HEK293 (cell line): ENCODE results near the gene TSKU.

Source experiments
- CTCF ChIA-PET: fragments of 350-600 bp; formaldehyde crosslinking; extraction: SDS; loops from one replicate; lab custom pipeline; 2021; ENCODE audit warnings: antibody characterized with exemption; lab: Yijun Ruan, JAX
- POLR2A ChIA-PET: fragments of 300-600 bp; formaldehyde crosslinking; extraction: SDS; loops from one replicate; lab custom pipeline; 2020; ENCODE audit warnings: antibody characterized with exemption, inconsistent platforms; lab: Yijun Ruan, JAX
- H3K27ac ChIP-seq: fragments of 200-500 bp; sonication (Bioruptor generic); 2 replicates; pipeline ENCODE4 v1.5.1; 2014; ENCODE audit warnings: low read depth, low read length, control low read depth, inconsistent platforms; ENCODE audit errors: extremely low read depth
- H3K36me3 ChIP-seq, 2 experiments: fragments of 200-500 bp in 1 of 2; sonication (Bioruptor generic) in 1 of 2; 1 replicate in 1 of 2; 2 replicates in 1 of 2; pipeline ENCODE4 v1.5.1; 2014 to 2017; ENCODE audit warnings: inconsistent platforms in 2 of 2, low read length in 2 of 2; ENCODE audit not compliant: control insufficient read depth in 2 of 2, insufficient read depth in 1 of 2
- H3K4me1 ChIP-seq: fragments of 200-500 bp; sonication (Bioruptor generic); 2 replicates; pipeline ENCODE4 v1.5.1; 2014; ENCODE audit warnings: mild to moderate bottlenecking, low read length, inconsistent platforms; ENCODE audit not compliant: control insufficient read depth, insufficient read depth
- H3K4me3 ChIP-seq: 2 replicates; pipeline ENCODE4 v1.5.1; 2011; ENCODE audit warnings: low read depth, mild to moderate bottlenecking, control low read depth, low read length, moderate library complexity
- H3K9me3 ChIP-seq: fragments of 200-500 bp; sonication (Bioruptor generic); 2 replicates; pipeline ENCODE4 v1.5.1; 2014; ENCODE audit warnings: low read depth, low read length, inconsistent platforms; ENCODE audit not compliant: control insufficient read depth, insufficient read depth
- KLF10 ChIP-seq: fragments of 450-650 bp; IDR thresholded peaks from 2 replicates; pipeline ENCODE4 v1.5.1; 2018; ENCODE audit warnings: missing biosample characterization, mild to moderate bottlenecking, missing genetic modification characterization
- SALL2 ChIP-seq: fragments of 450-650 bp; formaldehyde crosslinking; IDR thresholded peaks from 2 replicates; pipeline ENCODE4 v1.5.0; 2017; ENCODE audit warnings: missing biosample characterization, mild to moderate bottlenecking, missing genetic modification characterization, borderline replicate concordance
- ZFP37 ChIP-seq: fragments of 450-650 bp; formaldehyde crosslinking; IDR thresholded peaks from 2 replicates; pipeline ENCODE4 v1.5.1; 2016; ENCODE audit warnings: missing biosample characterization, missing genetic modification characterization
- ZNF10 ChIP-seq: fragments of 450-650 bp; formaldehyde crosslinking; IDR thresholded peaks from 2 replicates; pipeline ENCODE4 v1.5.1; 2017; ENCODE audit warnings: missing biosample characterization, missing genetic modification characterization
- ZNF133 ChIP-seq: fragments of 450-650 bp; formaldehyde crosslinking; IDR thresholded peaks from 2 replicates; pipeline ENCODE4 v1.5.1; 2016; ENCODE audit warnings: missing biosample characterization, missing genetic modification characterization
- ZNF175 ChIP-seq: fragments of 450-650 bp; formaldehyde crosslinking; IDR thresholded peaks from 2 replicates; pipeline ENCODE4 v1.5.1; 2016; ENCODE audit warnings: missing biosample characterization, missing genetic modification characterization
- ZNF24 ChIP-seq: fragments of 450-650 bp; formaldehyde crosslinking; IDR thresholded peaks from 2 replicates; pipeline ENCODE4 v1.5.1; 2016; ENCODE audit warnings: missing biosample characterization, missing genetic modification characterization
- ZNF248 ChIP-seq: fragments of 450-650 bp; formaldehyde crosslinking; IDR thresholded peaks from 2 replicates; pipeline ENCODE4 v1.5.1; 2017; ENCODE audit warnings: missing biosample characterization, missing genetic modification characterization
- ZNF521 ChIP-seq: fragments of 450-650 bp; formaldehyde crosslinking; IDR thresholded peaks from 2 replicates; pipeline ENCODE4 v1.5.1; 2017; ENCODE audit warnings: missing biosample characterization, mild to moderate bottlenecking, missing genetic modification characterization
- ZNF530 ChIP-seq: fragments of 450-650 bp; formaldehyde crosslinking; IDR thresholded peaks from 2 replicates; pipeline ENCODE4 v1.5.1; 2016; ENCODE audit warnings: low read depth, missing biosample characterization, missing genetic modification characterization
- ZNF544 ChIP-seq: fragments of 450-650 bp; formaldehyde crosslinking; IDR thresholded peaks from 2 replicates; pipeline ENCODE4 v1.5.0; 2017; ENCODE audit warnings: missing biosample characterization, missing genetic modification characterization
- ZNF561 ChIP-seq: fragments of 450-650 bp; IDR thresholded peaks from 2 replicates; pipeline ENCODE4 v1.5.1; 2018; ENCODE audit warnings: missing biosample characterization, missing genetic modification characterization, borderline replicate concordance
- ZNF600 ChIP-seq: fragments of 450-650 bp; formaldehyde crosslinking; IDR thresholded peaks from 2 replicates; pipeline ENCODE4 v1.5.1; 2016; ENCODE audit warnings: missing biosample characterization, missing genetic modification characterization
- ZNF670 ChIP-seq: fragments of 450-650 bp; formaldehyde crosslinking; IDR thresholded peaks from 2 replicates; pipeline ENCODE4 v1.5.1; 2016; ENCODE audit warnings: missing biosample characterization, missing genetic modification characterization, low read depth
- ZNF707 ChIP-seq: fragments of 450-650 bp; formaldehyde crosslinking; IDR thresholded peaks from 2 replicates; pipeline ENCODE4 v1.5.1; 2016; ENCODE audit warnings: missing biosample characterization, missing genetic modification characterization
- ZSCAN23 ChIP-seq: fragments of 450-650 bp; formaldehyde crosslinking; IDR thresholded peaks from 2 replicates; pipeline ENCODE4 v1.5.1; 2016; ENCODE audit warnings: missing biosample characterization, missing genetic modification characterization
- TF ChIP-seq, protein P1 (sequence below): fragments of 450-650 bp; formaldehyde crosslinking; IDR thresholded peaks from 2 replicates; pipeline ENCODE4 v1.5.1; 2016; ENCODE audit warnings: missing biosample characterization, missing genetic modification characterization
- TF ChIP-seq, protein P2 (sequence below): fragments of 450-650 bp; formaldehyde crosslinking; IDR thresholded peaks from 2 replicates; pipeline ENCODE4 v1.5.1; 2016; ENCODE audit warnings: missing biosample characterization, missing genetic modification characterization
- TF ChIP-seq, protein P3 (sequence below): fragments of 450-650 bp; formaldehyde crosslinking; IDR thresholded peaks from 2 replicates; pipeline ENCODE4 v1.5.1; 2016; ENCODE audit warnings: missing biosample characterization, missing genetic modification characterization

Gene TSKU

DNA sequence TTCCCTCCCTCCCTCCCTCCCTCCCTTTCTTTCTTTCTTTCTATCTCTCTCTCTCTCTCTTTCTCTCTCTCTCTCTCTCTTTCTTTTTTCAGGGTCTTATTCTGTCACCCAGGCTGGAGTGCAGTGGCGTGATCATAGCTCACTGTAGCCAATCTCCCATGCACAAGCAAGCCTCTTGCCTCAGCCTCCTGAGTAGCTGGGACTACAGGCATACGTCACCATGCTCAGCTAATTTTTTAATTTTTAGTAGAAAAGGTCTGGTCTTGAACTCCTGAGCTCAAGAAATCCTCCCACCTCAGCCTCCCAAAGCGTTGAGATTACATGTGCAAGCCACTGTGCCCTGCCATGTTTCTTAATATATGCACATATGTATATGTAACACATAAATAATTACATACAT lies 19.0 kb downstream of the TSKU start:
- no peak overlapping the region for H3K4me3 ChIP-seq
- H3K4me1 ChIP-seq = 0 out of 2 replicates have a peak, but pooled peaks cover 2% of the 10 kb centered on the region
- no peak overlapping the region for H3K27ac ChIP-seq
- TF ChIP-seq ZNF248 (no peak), ZNF670 (tag by site-specific recombination) (no peak), KLF10 (tag by site-specific recombination) (no peak), ZNF561 (tag by site-specific recombination) (no peak), ZSCAN23 (no peak)
- no peaks in the 10 kb centered on the region for H3K9me3 ChIP-seq
- CTCF ChIA-PET = interaction anchor here (0.5 to 7.3 kb wide), 14 partner anchors 10 to 387 kb away, joined by 3 to 99 read pairs (median 4); no protein-coding TSS in a partner anchor
- H3K36me3 ChIP-seq = no peaks in the 10 kb centered on the region
- POLR2A ChIA-PET = no interaction called here

DNA sequence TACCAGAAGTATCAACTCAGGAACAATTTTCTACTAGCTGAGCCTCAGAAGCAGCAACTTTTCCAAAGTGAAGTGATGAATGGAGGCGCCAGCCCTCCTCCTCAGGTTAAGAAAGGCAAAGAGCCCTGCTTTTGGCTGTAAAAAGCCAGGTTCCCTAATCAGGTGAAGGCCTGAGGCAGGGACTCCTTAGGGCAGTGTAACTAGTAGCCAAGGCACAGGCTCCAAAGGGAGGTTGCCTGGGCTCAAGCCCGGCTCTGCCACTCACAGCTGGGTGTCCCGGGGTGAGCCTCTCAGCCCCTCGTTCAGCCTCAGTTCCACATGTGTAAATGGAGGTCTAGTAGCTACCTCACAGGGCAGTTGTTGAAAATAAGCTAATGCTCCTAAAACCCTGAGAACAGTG lies 19.5 kb downstream of the TSKU start:
- ChIA-PET CTCF (interaction anchor here (0.9 to 7.3 kb wide), 6 partner anchors 10 to 119 kb away, joined by 3 to 99 read pairs (median 4); no protein-coding TSS in a partner anchor), POLR2A (no interaction called here)
- 0 out of 2 replicates have a peak, but pooled peaks cover 2% of the 10 kb centered on the region for H3K4me1 ChIP-seq
- H3K4me3 ChIP-seq = no peak overlapping the region
- peak; percentile 95 for TF ChIP-seq ZNF10 (tag by site-specific recombination)
- TF ChIP-seq, protein P1, sequence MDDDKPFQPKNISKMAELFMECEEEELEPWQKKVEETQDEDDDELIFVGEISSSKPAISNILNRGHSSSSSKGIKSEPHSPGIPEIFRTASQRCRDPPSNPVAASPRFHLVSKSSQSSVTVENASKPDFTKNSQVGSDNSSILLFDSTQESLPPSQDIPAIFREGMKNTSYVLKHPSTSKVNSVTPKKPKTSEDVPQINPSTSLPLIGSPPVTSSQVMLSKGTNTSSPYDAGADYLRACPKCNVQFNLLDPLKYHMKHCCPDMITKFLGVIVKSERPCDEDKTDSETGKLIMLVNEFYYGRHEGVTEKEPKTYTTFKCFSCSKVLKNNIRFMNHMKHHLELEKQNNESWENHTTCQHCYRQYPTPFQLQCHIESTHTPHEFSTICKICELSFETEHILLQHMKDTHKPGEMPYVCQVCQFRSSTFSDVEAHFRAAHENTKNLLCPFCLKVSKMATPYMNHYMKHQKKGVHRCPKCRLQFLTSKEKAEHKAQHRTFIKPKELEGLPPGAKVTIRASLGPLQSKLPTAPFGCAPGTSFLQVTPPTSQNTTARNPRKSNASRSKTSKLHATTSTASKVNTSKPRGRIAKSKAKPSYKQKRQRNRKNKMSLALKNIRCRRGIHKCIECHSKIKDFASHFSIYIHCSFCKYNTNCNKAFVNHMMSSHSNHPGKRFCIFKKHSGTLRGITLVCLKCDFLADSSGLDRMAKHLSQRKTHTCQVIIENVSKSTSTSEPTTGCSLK = no peak
- H3K27ac ChIP-seq = no peak overlapping the region
- no peaks in the 10 kb centered on the region for H3K9me3 ChIP-seq
- H3K36me3 ChIP-seq = no peaks in the 10 kb centered on the region

DNA sequence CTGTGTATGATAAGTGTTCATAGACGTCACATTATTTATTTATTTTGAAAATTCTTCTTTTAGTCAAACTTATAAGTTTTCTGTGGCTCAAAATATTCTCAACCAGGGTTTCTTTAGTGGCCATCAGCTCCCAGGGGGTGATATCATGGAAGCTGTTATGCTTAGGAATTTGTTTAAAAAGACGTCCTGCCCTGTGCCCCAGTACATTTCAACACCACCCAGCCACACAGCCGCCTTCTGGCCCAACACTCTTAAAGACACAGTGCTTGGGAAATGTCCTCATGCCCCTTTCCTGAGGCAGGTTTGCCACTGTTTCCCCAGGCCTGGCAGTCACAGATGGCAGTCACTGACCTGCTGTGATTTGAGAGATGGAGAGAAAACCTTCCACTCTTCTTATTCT lies 19.9 kb downstream of the TSKU start:
- Histone ChIP-seq H3K4me1 (0 out of 2 replicates have a peak, but pooled peaks cover 2% of the 10 kb centered on the region), H3K36me3 (no peaks in the 10 kb centered on the region), H3K4me3 (no peak overlapping the region), H3K9me3 (no peaks in the 10 kb centered on the region), H3K27ac (no peak overlapping the region)
- POLR2A ChIA-PET = no interaction called here
- TF ChIP-seq ZSCAN23 = no peak
- no peak for TF ChIP-seq ZNF133 (tag by site-specific recombination)
- CTCF ChIA-PET = interaction anchor here (0.9 to 7.3 kb wide), 6 partner anchors 9 to 119 kb away, joined by 3 to 99 read pairs (median 4); no protein-coding TSS in a partner anchor

DNA sequence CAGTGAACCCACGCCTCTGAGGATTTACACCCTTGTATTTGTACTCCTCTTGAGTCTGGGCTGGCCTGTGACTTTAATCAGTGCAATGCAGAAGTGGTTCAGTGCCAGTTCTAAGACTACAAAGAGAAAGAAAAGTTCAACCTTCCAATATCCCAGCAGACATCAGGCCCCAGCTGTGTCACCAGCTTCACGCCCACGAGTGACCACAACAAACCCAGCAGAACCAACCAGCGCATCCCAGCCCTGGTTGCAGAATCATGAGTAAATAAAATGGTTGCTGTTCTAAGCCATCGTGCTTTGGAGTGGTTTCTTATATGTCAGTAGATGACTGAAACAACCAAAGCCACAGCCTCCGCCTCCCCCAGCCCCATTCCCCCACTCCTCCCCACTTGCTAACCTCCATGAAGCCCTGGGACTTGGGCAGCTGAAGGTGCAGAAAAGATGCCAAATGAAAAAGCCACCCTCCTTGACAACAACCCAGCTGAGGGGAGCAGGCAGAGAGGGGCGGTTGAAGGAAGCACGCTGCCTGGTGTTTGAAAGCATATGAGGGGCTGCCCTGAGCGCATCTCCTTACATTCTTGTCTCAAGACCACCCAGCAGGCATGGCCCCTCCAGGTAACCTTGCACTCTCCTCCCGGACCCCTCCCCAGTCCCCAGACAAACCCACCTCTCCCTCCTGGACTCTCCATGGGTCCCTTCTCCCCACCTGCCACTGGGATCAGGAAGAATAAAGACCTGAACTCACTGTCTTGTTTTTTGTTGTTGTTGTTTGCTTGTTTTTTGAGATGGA lies 20.9 kb downstream of the TSKU start:
- no peaks in the 10 kb centered on the region for H3K36me3 ChIP-seq
- H3K9me3 ChIP-seq = no peaks in the 10 kb centered on the region
- ChIA-PET CTCF (interaction anchor here (0.9 to 7.3 kb wide), 4 partner anchors 16 to 115 kb away, joined by 3 to 99 read pairs (median 27); no protein-coding TSS in a partner anchor), POLR2A (interaction anchor here (0.6 kb wide), 1 partner anchor 226 kb away, joined by 6 read pairs; no protein-coding TSS in a partner anchor)
- H3K27ac ChIP-seq = no peak overlapping the region
- no peak overlapping the region for H3K4me3 ChIP-seq
- H3K4me1 ChIP-seq = 0 out of 2 replicates have a peak, but pooled peaks cover 2% of the 10 kb centered on the region
- TF ChIP-seq ZNF175 (tag by site-specific recombination) (no peak), ZNF600 (tag by site-specific recombination) (no peak), ZNF521 (tag by site-specific recombination) (no peak), ZSCAN23 (no peak), ZNF707 (tag by site-specific recombination) (no peak), ZNF530 (no peak), ZFP37 (tag by site-specific recombination) (no peak), SALL2 (tag by site-specific recombination) (no peak), ZNF24 (no peak), ZNF544 (tag by site-specific recombination) (no peak)
- TF ChIP-seq, protein P2, sequence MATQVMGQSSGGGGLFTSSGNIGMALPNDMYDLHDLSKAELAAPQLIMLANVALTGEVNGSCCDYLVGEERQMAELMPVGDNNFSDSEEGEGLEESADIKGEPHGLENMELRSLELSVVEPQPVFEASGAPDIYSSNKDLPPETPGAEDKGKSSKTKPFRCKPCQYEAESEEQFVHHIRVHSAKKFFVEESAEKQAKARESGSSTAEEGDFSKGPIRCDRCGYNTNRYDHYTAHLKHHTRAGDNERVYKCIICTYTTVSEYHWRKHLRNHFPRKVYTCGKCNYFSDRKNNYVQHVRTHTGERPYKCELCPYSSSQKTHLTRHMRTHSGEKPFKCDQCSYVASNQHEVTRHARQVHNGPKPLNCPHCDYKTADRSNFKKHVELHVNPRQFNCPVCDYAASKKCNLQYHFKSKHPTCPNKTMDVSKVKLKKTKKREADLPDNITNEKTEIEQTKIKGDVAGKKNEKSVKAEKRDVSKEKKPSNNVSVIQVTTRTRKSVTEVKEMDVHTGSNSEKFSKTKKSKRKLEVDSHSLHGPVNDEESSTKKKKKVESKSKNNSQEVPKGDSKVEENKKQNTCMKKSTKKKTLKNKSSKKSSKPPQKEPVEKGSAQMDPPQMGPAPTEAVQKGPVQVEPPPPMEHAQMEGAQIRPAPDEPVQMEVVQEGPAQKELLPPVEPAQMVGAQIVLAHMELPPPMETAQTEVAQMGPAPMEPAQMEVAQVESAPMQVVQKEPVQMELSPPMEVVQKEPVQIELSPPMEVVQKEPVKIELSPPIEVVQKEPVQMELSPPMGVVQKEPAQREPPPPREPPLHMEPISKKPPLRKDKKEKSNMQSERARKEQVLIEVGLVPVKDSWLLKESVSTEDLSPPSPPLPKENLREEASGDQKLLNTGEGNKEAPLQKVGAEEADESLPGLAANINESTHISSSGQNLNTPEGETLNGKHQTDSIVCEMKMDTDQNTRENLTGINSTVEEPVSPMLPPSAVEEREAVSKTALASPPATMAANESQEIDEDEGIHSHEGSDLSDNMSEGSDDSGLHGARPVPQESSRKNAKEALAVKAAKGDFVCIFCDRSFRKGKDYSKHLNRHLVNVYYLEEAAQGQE (tag by site-specific recombination) = no peak
- TF ChIP-seq, protein P3, sequence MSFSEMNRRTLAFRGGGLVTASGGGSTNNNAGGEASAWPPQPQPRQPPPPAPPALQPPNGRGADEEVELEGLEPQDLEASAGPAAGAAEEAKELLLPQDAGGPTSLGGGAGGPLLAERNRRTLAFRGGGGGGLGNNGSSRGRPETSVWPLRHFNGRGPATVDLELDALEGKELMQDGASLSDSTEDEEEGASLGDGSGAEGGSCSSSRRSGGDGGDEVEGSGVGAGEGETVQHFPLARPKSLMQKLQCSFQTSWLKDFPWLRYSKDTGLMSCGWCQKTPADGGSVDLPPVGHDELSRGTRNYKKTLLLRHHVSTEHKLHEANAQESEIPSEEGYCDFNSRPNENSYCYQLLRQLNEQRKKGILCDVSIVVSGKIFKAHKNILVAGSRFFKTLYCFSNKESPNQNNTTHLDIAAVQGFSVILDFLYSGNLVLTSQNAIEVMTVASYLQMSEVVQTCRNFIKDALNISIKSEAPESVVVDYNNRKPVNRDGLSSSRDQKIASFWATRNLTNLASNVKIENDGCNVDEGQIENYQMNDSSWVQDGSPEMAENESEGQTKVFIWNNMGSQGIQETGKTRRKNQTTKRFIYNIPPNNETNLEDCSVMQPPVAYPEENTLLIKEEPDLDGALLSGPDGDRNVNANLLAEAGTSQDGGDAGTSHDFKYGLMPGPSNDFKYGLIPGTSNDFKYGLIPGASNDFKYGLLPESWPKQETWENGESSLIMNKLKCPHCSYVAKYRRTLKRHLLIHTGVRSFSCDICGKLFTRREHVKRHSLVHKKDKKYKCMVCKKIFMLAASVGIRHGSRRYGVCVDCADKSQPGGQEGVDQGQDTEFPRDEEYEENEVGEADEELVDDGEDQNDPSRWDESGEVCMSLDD (tag by site-specific recombination) = no peak
